Measurements from ENCODE around the gene PRDM16.

Gene PRDM16

GRCh38 chr1:3068564-3069431 is at the start of gene PRDM16:
Gene PRDM16, plus strand, starts transcription at chr1:3069203. Its CDS starts 57 bp downstream, at chr1:3069260.
- peak within 1 kb of the TSS; percentile 60 to 78 for H3K9ac ChIP-seq (ENCODE audit: low read length in 2 of 2)
- H3K4me3 ChIP-seq (ENCODE audit: low read length in 2 of 2), result peak within 1 kb of the TSS; percentile 67 to 78
- no peaks in the 10 kb centered on the region for H3K36me3 ChIP-seq (ENCODE audit: control insufficient read depth in 2 of 2, insufficient read depth in 2 of 2, low read length in 2 of 2)
- H3K4me1 ChIP-seq (ENCODE audit: control insufficient read depth, insufficient read depth, low read length), result peaks cover 33% of the 10 kb centered on the region
- H3K9me3 ChIP-seq (ENCODE audit: control insufficient read depth in 2 of 2, low read length in 2 of 2), result no peaks in the 10 kb centered on the region
- no peak within 1 kb of the TSS for H3K27ac ChIP-seq (ENCODE audit: low read length)
- peaks cover 61 to 75% of the 10 kb centered on the region in 2 donors for H3K27me3 ChIP-seq (ENCODE audit: control insufficient read depth in 1 of 2, insufficient read depth in 2 of 2, low read length in 2 of 2)

- Histone ChIP-seq H3K9ac (ENCODE audit: low read length in 2 of 2) (no peak overlapping the region), H3K9me3 (ENCODE audit: control insufficient read depth in 2 of 2, low read length in 2 of 2) (no peaks in the 10 kb centered on the region), H3K27me3 (ENCODE audit: control insufficient read depth in 1 of 2, insufficient read depth in 2 of 2, low read length in 2 of 2) (peaks cover 18 to 23% of the 10 kb centered on the region in 2 donors), H3K4me3 (ENCODE audit: low read length in 2 of 2) (no peak overlapping the region), H3K36me3 (ENCODE audit: control insufficient read depth in 2 of 2, insufficient read depth in 2 of 2, low read length in 2 of 2) (no peaks in the 10 kb centered on the region), H3K4me1 (ENCODE audit: control insufficient read depth, insufficient read depth, low read length) (no peaks in the 10 kb centered on the region), H3K27ac (ENCODE audit: low read length) (no peak overlapping the region)
Measured at GRCh38 chr1:3019516-3020051, 49.4 kb upstream of the PRDM16 start.

- Histone ChIP-seq H3K4me3 (ENCODE audit: low read length in 2 of 2) (no peak overlapping the region), H3K27ac (ENCODE audit: low read length) (no peak overlapping the region), H3K36me3 (ENCODE audit: control insufficient read depth in 2 of 2, insufficient read depth in 2 of 2, low read length in 2 of 2) (no peaks in the 10 kb centered on the region), H3K9ac (ENCODE audit: low read length in 2 of 2) (no peak overlapping the region), H3K4me1 (ENCODE audit: control insufficient read depth, insufficient read depth, low read length) (no peaks in the 10 kb centered on the region), H3K9me3 (ENCODE audit: control insufficient read depth in 2 of 2, low read length in 2 of 2) (no peaks in the 10 kb centered on the region), H3K27me3 (ENCODE audit: control insufficient read depth in 1 of 2, insufficient read depth in 2 of 2, low read length in 2 of 2) (peaks cover 10 to 16% of the 10 kb centered on the region in 2 donors)
Measured at GRCh38 chr1:3020263-3020909, 48.6 kb upstream of the PRDM16 start.

GRCh38 chr1:3021233-3021671 is 47.8 kb upstream of the PRDM16 start, which contains the start of gene ACTRT2:
Gene ACTRT2, plus strand, starts transcription at chr1:3021467. Its CDS starts 220 bp downstream, at chr1:3021687.
- Histone ChIP-seq H3K9me3 (ENCODE audit: control insufficient read depth in 2 of 2, low read length in 2 of 2) (no peaks in the 10 kb centered on the region), H3K4me1 (ENCODE audit: control insufficient read depth, insufficient read depth, low read length) (no peaks in the 10 kb centered on the region), H3K9ac (ENCODE audit: low read length in 2 of 2) (no peak within 1 kb of the TSS), H3K4me3 (ENCODE audit: low read length in 2 of 2) (no peak within 1 kb of the TSS), H3K27ac (ENCODE audit: low read length) (no peak within 1 kb of the TSS), H3K27me3 (ENCODE audit: control insufficient read depth in 1 of 2, insufficient read depth in 2 of 2, low read length in 2 of 2) (peaks cover 6 to 8% of the 10 kb centered on the region in 2 donors), H3K36me3 (ENCODE audit: control insufficient read depth in 2 of 2, insufficient read depth in 2 of 2, low read length in 2 of 2) (no peaks in the 10 kb centered on the region)

GRCh38 chr1:3021801-3022401 is 47.1 kb upstream of the PRDM16 start:
- H3K9ac ChIP-seq (ENCODE audit: low read length in 2 of 2), result no peak overlapping the region
- H3K9me3 ChIP-seq (ENCODE audit: control insufficient read depth in 2 of 2, low read length in 2 of 2), result no peaks in the 10 kb centered on the region
- no peak overlapping the region for H3K4me3 ChIP-seq (ENCODE audit: low read length in 2 of 2)
- H3K27ac ChIP-seq (ENCODE audit: low read length), result no peak overlapping the region
- peaks cover 6 to 8% of the 10 kb centered on the region in 2 donors for H3K27me3 ChIP-seq (ENCODE audit: control insufficient read depth in 1 of 2, insufficient read depth in 2 of 2, low read length in 2 of 2)
- H3K36me3 ChIP-seq (ENCODE audit: control insufficient read depth in 2 of 2, insufficient read depth in 2 of 2, low read length in 2 of 2), result no peaks in the 10 kb centered on the region
- H3K4me1 ChIP-seq (ENCODE audit: control insufficient read depth, insufficient read depth, low read length), result no peaks in the 10 kb centered on the region

- H3K4me3 ChIP-seq (ENCODE audit: low read length in 2 of 2), result no peak overlapping the region
- H3K9me3 ChIP-seq (ENCODE audit: control insufficient read depth in 2 of 2, low read length in 2 of 2), result no peaks in the 10 kb centered on the region
- no peak overlapping the region for H3K27ac ChIP-seq (ENCODE audit: low read length)
- H3K27me3 ChIP-seq (ENCODE audit: control insufficient read depth in 1 of 2, insufficient read depth in 2 of 2, low read length in 2 of 2), result peaks cover 5 to 6% of the 10 kb centered on the region in 2 donors
- no peaks in the 10 kb centered on the region for H3K4me1 ChIP-seq (ENCODE audit: control insufficient read depth, insufficient read depth, low read length)
- H3K9ac ChIP-seq (ENCODE audit: low read length in 2 of 2), result no peak overlapping the region
- no peaks in the 10 kb centered on the region for H3K36me3 ChIP-seq (ENCODE audit: control insufficient read depth in 2 of 2, insufficient read depth in 2 of 2, low read length in 2 of 2)
Measured at GRCh38 chr1:3022511-3022973, 46.5 kb upstream of the PRDM16 start.

GRCh38 chr1:3022976-3023375 is 46.0 kb upstream of the PRDM16 start:
- H3K9me3 ChIP-seq (ENCODE audit: control insufficient read depth in 2 of 2, low read length in 2 of 2), result no peaks in the 10 kb centered on the region

GRCh38 chr1:3024019-3024418 is 45.0 kb upstream of the PRDM16 start:
- peaks cover 7 to 13% of the 10 kb centered on the region in 2 donors for H3K27me3 ChIP-seq (ENCODE audit: control insufficient read depth in 1 of 2, insufficient read depth in 2 of 2, low read length in 2 of 2)
- no peak overlapping the region for H3K4me3 ChIP-seq (ENCODE audit: low read length in 2 of 2)
- H3K36me3 ChIP-seq (ENCODE audit: control insufficient read depth in 2 of 2, insufficient read depth in 2 of 2, low read length in 2 of 2), result no peaks in the 10 kb centered on the region
- H3K27ac ChIP-seq (ENCODE audit: low read length), result no peak overlapping the region
- H3K9me3 ChIP-seq (ENCODE audit: control insufficient read depth in 2 of 2, low read length in 2 of 2), result no peaks in the 10 kb centered on the region
- H3K4me1 ChIP-seq (ENCODE audit: control insufficient read depth, insufficient read depth, low read length), result no peaks in the 10 kb centered on the region
- no peak overlapping the region for H3K9ac ChIP-seq (ENCODE audit: low read length in 2 of 2)

More at GRCh38 chr1:3022976-3023375, 46.0 kb upstream of the PRDM16 start:
- Histone ChIP-seq H3K4me1 (ENCODE audit: control insufficient read depth, insufficient read depth, low read length) (no peaks in the 10 kb centered on the region), H3K4me3 (ENCODE audit: low read length in 2 of 2) (no peak overlapping the region), H3K27me3 (ENCODE audit: control insufficient read depth in 1 of 2, insufficient read depth in 2 of 2, low read length in 2 of 2) (peaks cover 6 to 8% of the 10 kb centered on the region in 2 donors), H3K36me3 (ENCODE audit: control insufficient read depth in 2 of 2, insufficient read depth in 2 of 2, low read length in 2 of 2) (no peaks in the 10 kb centered on the region), H3K27ac (ENCODE audit: low read length) (no peak overlapping the region), H3K9ac (ENCODE audit: low read length in 2 of 2) (no peak overlapping the region)

- Histone ChIP-seq H3K27ac (ENCODE audit: low read length) (no peak overlapping the region), H3K4me3 (ENCODE audit: low read length in 2 of 2) (no peak overlapping the region), H3K4me1 (ENCODE audit: control insufficient read depth, insufficient read depth, low read length) (no peaks in the 10 kb centered on the region), H3K9me3 (ENCODE audit: control insufficient read depth in 2 of 2, low read length in 2 of 2) (no peaks in the 10 kb centered on the region), H3K36me3 (ENCODE audit: control insufficient read depth in 2 of 2, insufficient read depth in 2 of 2, low read length in 2 of 2) (no peaks in the 10 kb centered on the region), H3K9ac (ENCODE audit: low read length in 2 of 2) (no peak overlapping the region), H3K27me3 (ENCODE audit: control insufficient read depth in 1 of 2, insufficient read depth in 2 of 2, low read length in 2 of 2) (peaks cover 9 to 14% of the 10 kb centered on the region in 2 donors)
Measured at GRCh38 chr1:3024588-3024987, 44.4 kb upstream of the PRDM16 start.

- H3K27me3 ChIP-seq (ENCODE audit: control insufficient read depth in 1 of 2, insufficient read depth in 2 of 2, low read length in 2 of 2), result peaks cover 18 to 22% of the 10 kb centered on the region in 2 donors
- no peaks in the 10 kb centered on the region for H3K36me3 ChIP-seq (ENCODE audit: control insufficient read depth in 2 of 2, insufficient read depth in 2 of 2, low read length in 2 of 2)
- H3K9ac ChIP-seq (ENCODE audit: low read length in 2 of 2), result no peak overlapping the region
- H3K4me3 ChIP-seq (ENCODE audit: low read length in 2 of 2), result no peak overlapping the region
- no peaks in the 10 kb centered on the region for H3K4me1 ChIP-seq (ENCODE audit: control insufficient read depth, insufficient read depth, low read length)
- H3K27ac ChIP-seq (ENCODE audit: low read length), result no peak overlapping the region
- no peaks in the 10 kb centered on the region for H3K9me3 ChIP-seq (ENCODE audit: control insufficient read depth in 2 of 2, low read length in 2 of 2)
Measured at GRCh38 chr1:3026124-3026523, 42.9 kb upstream of the PRDM16 start.
